IMR-90 (cell line): ENCODE measurements around the gene ARL6IP5. TPM values are rescaled to one million over a fixed set of nuclear protein-coding genes. Genes with fewer than 3 reads are reported as not detected.

Experiments used
- ATAC-seq: fragments of 200-7000 bp; cut with Tn5 transposase; 2 replicates; pipeline ENCODE4 v1.9.1; 2020; ENCODE audit warnings: low read depth, mild to moderate bottlenecking, moderate library complexity
- BruUV-seq: library from RNA; stranded (reverse); fragments of 400-500 nt; replicated peaks from 2 replicates; lab custom pipeline; 2021; lab: Mats Ljungman, UMichigan
- CTCF ChIA-PET: fragments of 300-600 bp; formaldehyde crosslinking; extraction: SDS; loops from one replicate; lab custom pipeline; 2021; ENCODE audit warnings: antibody characterized with exemption; lab: Yijun Ruan, JAX
- POLR2A ChIA-PET: fragments of 300-600 bp; sonication (Branson Sonifier 250); formaldehyde crosslinking; loops from one replicate; lab custom pipeline; 2022; ENCODE audit warnings: antibody characterized with exemption; ENCODE audit not compliant: unreplicated experiment; lab: Charles Lee
- DNase-seq: peaks from one replicate; pipeline ENCODE4 v3.0.0; 2013
- H2AFZ ChIP-seq: replicated peaks from 2 replicates; pipeline ENCODE3; 2013; ENCODE audit warnings: low read length, mild to moderate bottlenecking; ENCODE audit not compliant: poor library complexity
- H2AK5ac ChIP-seq: 2 replicates; pipeline ENCODE4 v1.6.1; 2013; ENCODE audit warnings: low read depth, low read length, inconsistent platforms
- H2AK9ac ChIP-seq: replicated peaks from 2 replicates; pipeline ENCODE3; 2013; ENCODE audit warnings: mild to moderate bottlenecking, low read depth, low read length, moderate library complexity; ENCODE audit not compliant: poor library complexity
- H2BK120ac ChIP-seq: 2 replicates; pipeline ENCODE4 v1.6.1; 2013; ENCODE audit warnings: low read depth, low read length, inconsistent platforms
- H2BK15ac ChIP-seq: 3 replicates; pipeline ENCODE4 v1.6.1; 2013; ENCODE audit warnings: low read depth, low read length, inconsistent platforms
- H2BK20ac ChIP-seq: 2 replicates; pipeline ENCODE4 v1.6.1; 2013; ENCODE audit warnings: low read depth, mild to moderate bottlenecking, inconsistent platforms, low read length, moderate library complexity
- H2BK5ac ChIP-seq: 2 replicates; pipeline ENCODE4 v1.6.1; 2013; ENCODE audit warnings: mild to moderate bottlenecking, low read depth, low read length, inconsistent platforms; ENCODE audit not compliant: poor library complexity, severe bottlenecking
- H3K14ac ChIP-seq: replicated peaks from 2 replicates; pipeline ENCODE4 v1.6.1; 2013; ENCODE audit warnings: low read depth, low read length, inconsistent platforms
- H3K18ac ChIP-seq: 2 replicates; pipeline ENCODE4 v1.6.1; 2013; ENCODE audit warnings: low read depth, low read length, control low read depth
- H3K23ac ChIP-seq: 2 replicates; pipeline ENCODE4 v1.6.1; 2013; ENCODE audit warnings: low read depth, low read length, inconsistent platforms
- H3K27ac ChIP-seq: 2 replicates; pipeline ENCODE4 v1.5.1; 2013; ENCODE audit warnings: mild to moderate bottlenecking, control low read depth, low read length; ENCODE audit not compliant: insufficient read depth
- H3K27me3 ChIP-seq: 2 replicates; pipeline ENCODE4 v1.6.1; 2013; ENCODE audit warnings: low read length; ENCODE audit not compliant: control insufficient read depth, insufficient read depth
- H3K36me3 ChIP-seq: 2 replicates; pipeline ENCODE4 v1.6.1; 2013; ENCODE audit warnings: low read length, mixed read lengths; ENCODE audit not compliant: control insufficient read depth, insufficient read depth
- H3K4ac ChIP-seq: 2 replicates; pipeline ENCODE4 v1.6.1; 2013; ENCODE audit warnings: low read depth, low read length, inconsistent platforms
- H3K4me1 ChIP-seq: 2 replicates; pipeline ENCODE4 v1.6.1; 2013; ENCODE audit warnings: low read length, mixed read lengths; ENCODE audit not compliant: control insufficient read depth, insufficient read depth
- H3K4me2 ChIP-seq: 2 replicates; pipeline ENCODE4 v1.6.1; 2013; ENCODE audit warnings: low read depth, mild to moderate bottlenecking, control low read depth, low read length, moderate library complexity
- H3K4me3 ChIP-seq: 2 replicates; pipeline ENCODE4 v1.5.1; 2013; ENCODE audit warnings: low read depth, mild to moderate bottlenecking, control low read depth, low read length, moderate library complexity; ENCODE audit not compliant: insufficient read depth
- H3K56ac ChIP-seq: 2 replicates; pipeline ENCODE4 v1.6.1; 2013; ENCODE audit warnings: low read length, inconsistent platforms; ENCODE audit not compliant: insufficient read depth; ENCODE audit errors: extremely low read depth
- H3K79me1 ChIP-seq, 2 experiments: 2 replicates each; pipeline ENCODE4 v1.6.1; 2013; ENCODE audit warnings: low read length in 2 of 2, inconsistent platforms in 1 of 2, low read depth in 1 of 2
- H3K9ac ChIP-seq: 2 replicates; pipeline ENCODE4 v1.6.1; 2013; ENCODE audit warnings: low read depth, low read length, control low read depth
- H3K9me1 ChIP-seq: 2 replicates; pipeline ENCODE4 v1.6.1; 2013; ENCODE audit warnings: low read length, inconsistent platforms; ENCODE audit not compliant: insufficient read depth
- H3K9me3 ChIP-seq: 2 replicates; pipeline ENCODE4 v1.6.1; 2013; ENCODE audit warnings: low read length; ENCODE audit not compliant: control insufficient read depth, insufficient read depth
- H4K20me1 ChIP-seq: 2 replicates; pipeline ENCODE4 v1.6.1; 2013; ENCODE audit warnings: low read length, inconsistent platforms; ENCODE audit not compliant: insufficient read depth
- H4K5ac ChIP-seq: 2 replicates; pipeline ENCODE4 v1.6.1; 2013; ENCODE audit warnings: mild to moderate bottlenecking, low read depth, low read length, control low read depth
- H4K8ac ChIP-seq, 2 experiments: 2 replicates each; pipeline ENCODE4 v1.6.1; 2013; ENCODE audit warnings: low read depth in 2 of 2, low read length in 2 of 2, control low read depth in 1 of 2, inconsistent platforms in 1 of 2
- H4K91ac ChIP-seq: 2 replicates; pipeline ENCODE4 v1.6.1; 2013; ENCODE audit warnings: low read depth, low read length, inconsistent platforms; ENCODE audit not compliant: insufficient read depth
- BHLHE40 ChIP-seq: fragments of 150-350 bp; IDR thresholded peaks from 2 replicates; pipeline ENCODE4 v1.6.1; 2016; ENCODE audit warnings: mild to moderate bottlenecking, low read depth, low read length
- CEBPB ChIP-seq: IDR thresholded peaks from 2 replicates; pipeline ENCODE4 v1.6.1; 2012; ENCODE audit warnings: low read depth, low read length, improper control_type of control experiment
- CHD1 ChIP-seq: IDR thresholded peaks from 2 replicates; pipeline ENCODE4 v1.6.1; 2012; ENCODE audit warnings: low read depth, low read length, improper control_type of control experiment
- FOS ChIP-seq: fragments of 150-350 bp; IDR thresholded peaks from 2 replicates; pipeline ENCODE4 v1.6.1; 2016; ENCODE audit warnings: low read depth, low read length
- MAZ ChIP-seq: IDR thresholded peaks from 2 replicates; pipeline ENCODE4 v1.6.1; 2012; ENCODE audit warnings: low read depth, mild to moderate bottlenecking, low read length, improper control_type of control experiment, moderate library complexity, borderline replicate concordance
- NFE2L2 ChIP-seq: fragments of 150-350 bp; IDR thresholded peaks from 2 replicates; pipeline ENCODE4 v1.6.1; 2016; ENCODE audit warnings: low read depth, mild to moderate bottlenecking, low read length
- RAD21 ChIP-seq: IDR thresholded peaks from 2 replicates; pipeline ENCODE4 v1.6.1; 2012; ENCODE audit warnings: low read length, improper control_type of control experiment
- RCOR1 ChIP-seq: IDR thresholded peaks from 2 replicates; pipeline ENCODE4 v1.6.1; 2012; ENCODE audit warnings: mild to moderate bottlenecking, low read length, improper control_type of control experiment; ENCODE audit not compliant: insufficient replicate concordance
- RFX5 ChIP-seq: IDR thresholded peaks from 2 replicates; pipeline ENCODE4 v1.8.0; 2012; ENCODE audit warnings: low read depth, mild to moderate bottlenecking, low read length, moderate library complexity
- SMC3 ChIP-seq: fragments of 150-350 bp; IDR thresholded peaks from 2 replicates; pipeline ENCODE4 v1.6.1; 2016; ENCODE audit warnings: low read depth, mild to moderate bottlenecking, antibody characterized with exemption, low read length, moderate library complexity
- USF2 ChIP-seq: fragments of 150-350 bp; IDR thresholded peaks from 2 replicates; pipeline ENCODE4 v1.6.1; 2017; ENCODE audit warnings: mild to moderate bottlenecking, antibody characterized with exemption, low read length, low read depth
- WGBS, 2 experiments: methylation state at CpG; one replicate each; pipeline versions ENCODE4 v1.1.5 to v1.1.7; 2013; ENCODE audit warnings: missing lambda C conversion rate in 2 of 2; ENCODE audit not compliant: insufficient read length in 1 of 2; ENCODE audit errors: extremely low coverage in 2 of 2; 5-methylcytosine and 5-hydroxymethylcytosine counted together
- dilution Hi-C: fragments of 300-500 bp; cut with HindIII; formaldehyde crosslinking; loops from one replicate; pipeline ENCODE4 v1.14.3; 2018; ENCODE audit warnings: low sequenced_read_pairs; ENCODE audit not compliant: unreplicated experiment
- in situ Hi-C: fragments of 300-500 bp; cut with MboI; formaldehyde crosslinking; loops from 3 replicates; pipeline ENCODE4 v1.14.3; 2019; ENCODE audit warnings: low sequenced_read_pairs, inconsistent platforms, mixed read lengths
- intact Hi-C: fragments of 100-400 bp; cut with micrococcal nuclease; formaldehyde crosslinking; loops from 2 replicates; pipeline ENCODE4 v1.10.0; 2022
- polyA plus RNA-seq, 3 experiments: library from polyadenylated mRNA; depleted of rRNA; stranded (reverse); fragments of >200 nt; gene quantifications; 2 replicates each; pipeline ENCODE4 v1.2.3, GENCODE V29; 2012; ENCODE audit warnings: low replicate concordance in 1 of 3
- total RNA-seq: library from RNA; depleted of rRNA; stranded (reverse); fragments of >200 nt; gene quantifications from 2 replicates; pipeline ENCODE4 v1.2.3, GENCODE V29; 2012
- TF ChIP-seq, protein P1 (sequence below): conservative IDR thresholded peaks from 2 replicates; pipeline ENCODE4 v1.5.1; 2012; ENCODE audit warnings: mild to moderate bottlenecking, low read depth, low read length, improper control_type of control experiment

Gene ARL6IP5
- total and polyA plus RNA-seq, 2 of the 4 experiments (the other 2 are of a cell fraction) = 76.4 to 98.8 TPM

DNA sequence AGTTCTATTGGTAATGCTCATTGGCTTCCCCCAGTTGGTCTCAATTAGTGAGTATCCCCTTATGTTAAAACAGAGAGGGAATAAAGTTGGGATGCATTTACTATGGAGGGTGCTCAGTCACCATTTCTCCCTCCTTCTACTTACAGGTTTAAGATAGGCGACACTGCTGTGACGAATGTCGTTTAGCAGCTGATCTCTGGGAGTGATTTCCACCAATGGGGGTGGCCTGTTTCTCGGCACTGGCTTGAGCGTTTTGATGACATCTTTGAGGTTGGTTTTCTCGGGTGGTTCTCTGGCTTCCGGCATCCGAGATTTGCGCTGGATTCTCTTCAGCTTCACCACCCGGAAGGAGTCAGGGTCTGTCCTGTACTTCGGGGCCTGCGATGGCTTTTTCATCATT lies 33.8 kb downstream of the ARL6IP5 start:
- Histone ChIP-seq H3K9me1 (no peaks in the 10 kb centered on the region), H2BK120ac (no peak overlapping the region), H2BK20ac (no peak overlapping the region), H4K8ac (no peak overlapping the region), H2AK9ac (no peak overlapping the region), H4K20me1 (no peaks in the 10 kb centered on the region), H4K91ac (no peak overlapping the region), H4K5ac (no peak overlapping the region), H2BK15ac (no peak overlapping the region), H2AFZ (no peak overlapping the region), H3K9me3 (no peaks in the 10 kb centered on the region), H3K56ac (no peak overlapping the region), H3K4me2 (no peak overlapping the region), H3K4me3 (no peak overlapping the region), H3K4me1 (no peaks in the 10 kb centered on the region), H3K27ac (no peak overlapping the region), H3K36me3 (no peaks in the 10 kb centered on the region), H3K23ac (no peak overlapping the region), H3K4ac (no peak overlapping the region), H3K27me3 (peaks cover 7% of the 10 kb centered on the region), H3K79me1 (no peaks in the 10 kb centered on the region), H2BK5ac (no peak overlapping the region), H3K18ac (no peak overlapping the region), H2AK5ac (no peak overlapping the region), H3K9ac (no peak overlapping the region), H3K14ac (no peak overlapping the region)
- 100% methylated on average over 3 of the region's 12 CpGs; no CpG with 5 or more reads in 1 of the 2 experiments for WGBS, 2 experiments
- dilution Hi-C loops (no loop called here), in situ Hi-C loops (no loop called here), intact Hi-C loops (no loop called here)
- DNase-seq (no peak), ATAC-seq (no peak)
- TF ChIP-seq RFX5 (no peak), BHLHE40 (no peak), MAZ (no peak), SMC3 (no peak), RAD21 (no peak), RCOR1 (no peak), NFE2L2 (no peak), USF2 (no peak), CHD1 (no peak), FOS (no peak), CEBPB (no peak)
- TF ChIP-seq, protein P1, sequence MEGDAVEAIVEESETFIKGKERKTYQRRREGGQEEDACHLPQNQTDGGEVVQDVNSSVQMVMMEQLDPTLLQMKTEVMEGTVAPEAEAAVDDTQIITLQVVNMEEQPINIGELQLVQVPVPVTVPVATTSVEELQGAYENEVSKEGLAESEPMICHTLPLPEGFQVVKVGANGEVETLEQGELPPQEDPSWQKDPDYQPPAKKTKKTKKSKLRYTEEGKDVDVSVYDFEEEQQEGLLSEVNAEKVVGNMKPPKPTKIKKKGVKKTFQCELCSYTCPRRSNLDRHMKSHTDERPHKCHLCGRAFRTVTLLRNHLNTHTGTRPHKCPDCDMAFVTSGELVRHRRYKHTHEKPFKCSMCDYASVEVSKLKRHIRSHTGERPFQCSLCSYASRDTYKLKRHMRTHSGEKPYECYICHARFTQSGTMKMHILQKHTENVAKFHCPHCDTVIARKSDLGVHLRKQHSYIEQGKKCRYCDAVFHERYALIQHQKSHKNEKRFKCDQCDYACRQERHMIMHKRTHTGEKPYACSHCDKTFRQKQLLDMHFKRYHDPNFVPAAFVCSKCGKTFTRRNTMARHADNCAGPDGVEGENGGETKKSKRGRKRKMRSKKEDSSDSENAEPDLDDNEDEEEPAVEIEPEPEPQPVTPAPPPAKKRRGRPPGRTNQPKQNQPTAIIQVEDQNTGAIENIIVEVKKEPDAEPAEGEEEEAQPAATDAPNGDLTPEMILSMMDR = no peak
- no TSS peak for BruUV-seq
- POLR2A ChIA-PET = no interaction called here
- CTCF ChIA-PET = interaction anchor here (1.6 kb wide), 1 partner anchor 43 kb away, joined by 6 read pairs; no protein-coding TSS in a partner anchor
